Panc1 (cell line): ENCODE measurements around the gene GAREM2. TPM values are rescaled to one million over a fixed set of nuclear protein-coding genes. Genes with fewer than 3 reads are reported as not detected.

ENCODE experiments used
- ATAC-seq: fragments of 200-7000 bp; cut with Tn5 transposase; 2 replicates; pipeline ENCODE4 v1.9.1; 2020; ENCODE audit warnings: mild to moderate bottlenecking, moderate library complexity
- BruUV-seq: library from RNA; stranded (reverse); fragments of 400-500 nt; replicated peaks from 2 replicates; lab custom pipeline; 2021; lab: Mats Ljungman, UMichigan
- CTCF ChIA-PET: fragments of 300-600 bp; sonication (Branson Sonifier 250); formaldehyde crosslinking; loops from one replicate; lab custom pipeline; 2022; ENCODE audit warnings: antibody characterized with exemption; lab: Charles Lee
- POLR2A ChIA-PET: fragments of 300-600 bp; sonication (Branson Sonifier 250); formaldehyde crosslinking; loops from one replicate; lab custom pipeline; 2022; ENCODE audit warnings: antibody characterized with exemption; lab: Charles Lee
- DNase-seq: peaks from one replicate; pipeline ENCODE4 v3.0.0-alpha.2; 2010; ENCODE audit warnings: low read depth, low spot score
- H3K27ac ChIP-seq: 2 replicates; pipeline ENCODE4 v1.5.1; 2011; ENCODE audit warnings: mild to moderate bottlenecking, low read length, inconsistent platforms
- H3K27me3 ChIP-seq: fragments of 200-500 bp; sonication (Bioruptor generic); 2 replicates; pipeline ENCODE4 v1.6.0; 2014; ENCODE audit warnings: low read length, inconsistent platforms; ENCODE audit not compliant: control insufficient read depth, insufficient read depth
- H3K36me3 ChIP-seq: fragments of 200-500 bp; sonication (Bioruptor generic); 2 replicates; pipeline ENCODE4 v1.5.1; 2014; ENCODE audit warnings: inconsistent platforms, mild to moderate bottlenecking, low read length, moderate library complexity; ENCODE audit not compliant: control insufficient read depth, insufficient read depth
- H3K4me1 ChIP-seq: 2 replicates; pipeline ENCODE4 v1.5.1; 2011; ENCODE audit warnings: inconsistent platforms, mild to moderate bottlenecking, low read length, moderate library complexity; ENCODE audit not compliant: control insufficient read depth, insufficient read depth
- H3K4me3 ChIP-seq, 2 experiments: 2 replicates each; pipeline ENCODE4 v1.5.1; 2011 to 2012; ENCODE audit warnings: low read depth in 2 of 2, low read length in 2 of 2, mild to moderate bottlenecking in 2 of 2, inconsistent platforms in 1 of 2, moderate library complexity in 1 of 2
- H3K9me3 ChIP-seq: fragments of 200-500 bp; sonication (Bioruptor generic); 2 replicates; pipeline ENCODE4 v1.5.1; 2014; ENCODE audit warnings: low read depth, mild to moderate bottlenecking, inconsistent platforms, low read length, moderate library complexity; ENCODE audit not compliant: control insufficient read depth, insufficient read depth
- POLR2AphosphoS5 ChIP-seq: IDR thresholded peaks from 2 replicates; pipeline ENCODE4 v1.6.1; 2012; ENCODE audit warnings: mild to moderate bottlenecking, low read depth, low read length, moderate library complexity
- SIN3A ChIP-seq: IDR thresholded peaks from 2 replicates; pipeline ENCODE4 v1.6.1; 2012; ENCODE audit warnings: low read depth, mild to moderate bottlenecking, low read length, moderate library complexity, borderline replicate concordance; ENCODE audit not compliant: insufficient read depth
- TCF7L2 ChIP-seq: IDR thresholded peaks from 2 replicates; pipeline ENCODE4 v1.6.1; 2011; ENCODE audit warnings: mild to moderate bottlenecking, low read depth, low read length, inconsistent platforms
- in situ Hi-C: cut with HindIII; loops from 2 replicates; pipeline ENCODE4 v1.10.0; 2016; ENCODE audit warnings: low sequenced_read_pairs, low pct_unique_long_range_greater_than_20kb
- intact Hi-C: fragments of 100-400 bp; cut with micrococcal nuclease; formaldehyde crosslinking; loops from one replicate; pipeline ENCODE4 v1.10.0; 2022; ENCODE audit not compliant: unreplicated experiment
- total RNA-seq: library from RNA; stranded (reverse); gene quantifications from one replicate; pipeline ENCODE4 v1.2.1, GENCODE V29; 2021; ENCODE audit not compliant: unreplicated experiment
- TF ChIP-seq, protein P1 (sequence below): fragments of 450-650 bp; IDR thresholded peaks from 2 replicates; pipeline ENCODE4 v1.5.1; 2017; ENCODE audit warnings: mild to moderate bottlenecking
- TF ChIP-seq, protein P2 (sequence below), 2 experiments: IDR thresholded peaks; 2 replicates each; pipeline ENCODE4 v1.6.1; 2011 to 2012; ENCODE audit warnings: low read depth in 2 of 2, control low read depth in 1 of 2, low read length in 1 of 2, mild to moderate bottlenecking in 1 of 2, moderate library complexity in 1 of 2; ENCODE audit not compliant: insufficient read depth in 1 of 2

The GAREM2 gene
- total RNA-seq, 1 experiment from 2014 or later: 12.4 TPM

DNA sequence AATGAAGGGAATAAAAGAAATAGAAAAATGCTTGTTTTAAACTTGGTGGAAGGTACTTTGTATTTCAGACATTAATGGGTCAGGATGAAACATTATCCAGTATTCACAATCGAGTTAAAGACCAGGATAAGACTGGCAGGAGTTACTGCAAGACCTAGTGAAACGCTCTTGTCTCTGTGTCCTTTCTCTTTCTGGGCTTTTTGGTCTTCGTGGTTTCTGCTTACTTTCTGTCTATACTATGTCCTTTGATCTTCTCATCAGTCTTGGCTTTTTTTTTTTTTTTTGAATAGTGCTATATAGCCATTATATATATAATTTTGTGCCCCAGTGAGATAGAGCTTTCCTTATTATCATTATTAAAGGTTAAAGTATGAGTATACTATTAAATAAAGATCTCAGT lies 42.1 kb upstream of the GAREM2 start:
- POLR2A ChIA-PET: no interaction called here
- H3K27ac ChIP-seq: no peak overlapping the region
- H3K27me3 ChIP-seq: no peaks in the 10 kb centered on the region
- H3K4me1 ChIP-seq: no peaks in the 10 kb centered on the region
- TF ChIP-seq SIN3A (no peak), TCF7L2 (no peak), POLR2AphosphoS5 (no peak)
- TF ChIP-seq, protein P1, sequence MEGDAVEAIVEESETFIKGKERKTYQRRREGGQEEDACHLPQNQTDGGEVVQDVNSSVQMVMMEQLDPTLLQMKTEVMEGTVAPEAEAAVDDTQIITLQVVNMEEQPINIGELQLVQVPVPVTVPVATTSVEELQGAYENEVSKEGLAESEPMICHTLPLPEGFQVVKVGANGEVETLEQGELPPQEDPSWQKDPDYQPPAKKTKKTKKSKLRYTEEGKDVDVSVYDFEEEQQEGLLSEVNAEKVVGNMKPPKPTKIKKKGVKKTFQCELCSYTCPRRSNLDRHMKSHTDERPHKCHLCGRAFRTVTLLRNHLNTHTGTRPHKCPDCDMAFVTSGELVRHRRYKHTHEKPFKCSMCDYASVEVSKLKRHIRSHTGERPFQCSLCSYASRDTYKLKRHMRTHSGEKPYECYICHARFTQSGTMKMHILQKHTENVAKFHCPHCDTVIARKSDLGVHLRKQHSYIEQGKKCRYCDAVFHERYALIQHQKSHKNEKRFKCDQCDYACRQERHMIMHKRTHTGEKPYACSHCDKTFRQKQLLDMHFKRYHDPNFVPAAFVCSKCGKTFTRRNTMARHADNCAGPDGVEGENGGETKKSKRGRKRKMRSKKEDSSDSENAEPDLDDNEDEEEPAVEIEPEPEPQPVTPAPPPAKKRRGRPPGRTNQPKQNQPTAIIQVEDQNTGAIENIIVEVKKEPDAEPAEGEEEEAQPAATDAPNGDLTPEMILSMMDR: no peak
- TF ChIP-seq, protein P2, sequence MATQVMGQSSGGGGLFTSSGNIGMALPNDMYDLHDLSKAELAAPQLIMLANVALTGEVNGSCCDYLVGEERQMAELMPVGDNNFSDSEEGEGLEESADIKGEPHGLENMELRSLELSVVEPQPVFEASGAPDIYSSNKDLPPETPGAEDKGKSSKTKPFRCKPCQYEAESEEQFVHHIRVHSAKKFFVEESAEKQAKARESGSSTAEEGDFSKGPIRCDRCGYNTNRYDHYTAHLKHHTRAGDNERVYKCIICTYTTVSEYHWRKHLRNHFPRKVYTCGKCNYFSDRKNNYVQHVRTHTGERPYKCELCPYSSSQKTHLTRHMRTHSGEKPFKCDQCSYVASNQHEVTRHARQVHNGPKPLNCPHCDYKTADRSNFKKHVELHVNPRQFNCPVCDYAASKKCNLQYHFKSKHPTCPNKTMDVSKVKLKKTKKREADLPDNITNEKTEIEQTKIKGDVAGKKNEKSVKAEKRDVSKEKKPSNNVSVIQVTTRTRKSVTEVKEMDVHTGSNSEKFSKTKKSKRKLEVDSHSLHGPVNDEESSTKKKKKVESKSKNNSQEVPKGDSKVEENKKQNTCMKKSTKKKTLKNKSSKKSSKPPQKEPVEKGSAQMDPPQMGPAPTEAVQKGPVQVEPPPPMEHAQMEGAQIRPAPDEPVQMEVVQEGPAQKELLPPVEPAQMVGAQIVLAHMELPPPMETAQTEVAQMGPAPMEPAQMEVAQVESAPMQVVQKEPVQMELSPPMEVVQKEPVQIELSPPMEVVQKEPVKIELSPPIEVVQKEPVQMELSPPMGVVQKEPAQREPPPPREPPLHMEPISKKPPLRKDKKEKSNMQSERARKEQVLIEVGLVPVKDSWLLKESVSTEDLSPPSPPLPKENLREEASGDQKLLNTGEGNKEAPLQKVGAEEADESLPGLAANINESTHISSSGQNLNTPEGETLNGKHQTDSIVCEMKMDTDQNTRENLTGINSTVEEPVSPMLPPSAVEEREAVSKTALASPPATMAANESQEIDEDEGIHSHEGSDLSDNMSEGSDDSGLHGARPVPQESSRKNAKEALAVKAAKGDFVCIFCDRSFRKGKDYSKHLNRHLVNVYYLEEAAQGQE (IDR thresholded peaks at IDR 0.05; ENCODE audit: insufficient read depth in 1 of 2, low read depth in 2 of 2, low read length in 1 of 2): no peak
- no peak for ATAC-seq
- CTCF ChIA-PET: no interaction called here
- no TSS peak for BruUV-seq
- no peak overlapping the region for H3K4me3 ChIP-seq
- DNase-seq: no peak
- no peaks in the 10 kb centered on the region for H3K9me3 ChIP-seq
- in situ Hi-C loops (no loop called here), intact Hi-C loops (no loop called here)
- H3K36me3 ChIP-seq: peaks cover 36% of the 10 kb centered on the region

DNA sequence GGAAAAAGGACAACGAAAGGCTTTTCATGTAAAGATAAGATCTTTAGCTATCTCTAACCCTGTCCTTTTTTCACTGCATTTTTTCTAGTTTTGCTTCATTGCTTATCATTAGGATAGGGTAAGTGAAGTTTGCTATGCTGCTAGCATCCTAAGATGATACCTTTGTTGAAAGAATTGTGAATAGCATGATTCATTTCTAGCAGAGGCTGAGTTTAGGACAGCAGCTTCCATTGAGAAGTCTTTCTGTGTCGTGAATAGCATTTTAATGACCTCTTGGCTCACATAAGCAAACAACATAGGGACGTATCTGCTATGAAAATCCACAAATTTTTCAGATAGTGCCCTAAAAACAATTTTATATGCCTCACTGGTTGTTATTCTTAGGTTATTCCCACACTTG lies 36.4 kb upstream of the GAREM2 start:
- peaks cover 22% of the 10 kb centered on the region for H3K36me3 ChIP-seq
- DNase-seq: no peak
- in situ Hi-C loops: no loop called here
- TSS peak; percentile 52 for BruUV-seq
- no peaks in the 10 kb centered on the region for H3K9me3 ChIP-seq
- no peaks in the 10 kb centered on the region for H3K27me3 ChIP-seq
- no peak for ATAC-seq
- intact Hi-C loops: no loop called here
- no peak overlapping the region for H3K27ac ChIP-seq
- CTCF ChIA-PET: no interaction called here
- H3K4me3 ChIP-seq: no peak overlapping the region
- no peaks in the 10 kb centered on the region for H3K4me1 ChIP-seq
- POLR2A ChIA-PET: interaction anchor here (0.6 kb wide), 1 partner anchor 17 kb away, joined by 3 read pairs; no protein-coding TSS in a partner anchor
- no peak for TF ChIP-seq POLR2AphosphoS5
